DOHH2 (cell line): ENCODE results near the gene AZIN2.

ENCODE experiments used
- H3F3A ChIP-seq: fragments of 200-600 bp; sonication (generic), shearing (Covaris generic); 2 replicates; pipeline ENCODE4 v1.6.0; 2016; ENCODE audit warnings: antibody characterized with exemption, mild to moderate bottlenecking; ENCODE audit not compliant: control insufficient read depth, insufficient read depth
- H3K27ac ChIP-seq: fragments of 200-600 bp; sonication (generic); 2 replicates; pipeline ENCODE4 v1.5.1; 2014; ENCODE audit warnings: low read depth, mild to moderate bottlenecking, low read length, moderate library complexity
- H3K27me3 ChIP-seq: fragments of 200-600 bp; sonication (generic); 2 replicates; pipeline ENCODE4 v1.6.1; 2014; ENCODE audit warnings: mild to moderate bottlenecking, low read length, mixed read lengths; ENCODE audit not compliant: control insufficient read depth
- H3K36me3 ChIP-seq: fragments of 200-600 bp; sonication (generic); 2 replicates; pipeline ENCODE4 v1.6.1; 2014; ENCODE audit warnings: mild to moderate bottlenecking, low read length, moderate library complexity, mixed read lengths; ENCODE audit not compliant: control insufficient read depth
- H3K4me1 ChIP-seq: fragments of 200-600 bp; sonication (generic); 2 replicates; pipeline ENCODE4 v1.6.1; 2014; ENCODE audit warnings: mild to moderate bottlenecking, low read length, mixed read lengths; ENCODE audit not compliant: control insufficient read depth
- H3K4me2 ChIP-seq: fragments of 200-600 bp; sonication (generic); 2 replicates; pipeline ENCODE4 v1.6.0; 2014; ENCODE audit warnings: mild to moderate bottlenecking, low read length, moderate library complexity
- H3K4me3 ChIP-seq: fragments of 200-600 bp; sonication (generic); 2 replicates; pipeline ENCODE4 v1.5.1; 2014; ENCODE audit warnings: mild to moderate bottlenecking, low read length, mixed read lengths
- H3K79me2 ChIP-seq: fragments of 200-600 bp; sonication (generic); 2 replicates; pipeline ENCODE4 v1.6.1; 2014; ENCODE audit warnings: mild to moderate bottlenecking, low read length, mixed read lengths; ENCODE audit not compliant: control insufficient read depth
- H3K9me2 ChIP-seq: fragments of 200-600 bp; sonication (generic); replicated peaks from 2 replicates; pipeline ENCODE4 v1.6.1; 2014; ENCODE audit warnings: mild to moderate bottlenecking, low read length, mixed read lengths; ENCODE audit not compliant: control insufficient read depth
- H3K9me3 ChIP-seq: fragments of 200-600 bp; sonication (generic); 2 replicates; pipeline ENCODE4 v1.6.1; 2014; ENCODE audit warnings: antibody characterized with exemption, low read length, mixed read lengths; ENCODE audit not compliant: control insufficient read depth, insufficient read depth
- H4K20me1 ChIP-seq: fragments of 200-600 bp; sonication (generic); 2 replicates; pipeline ENCODE4 v1.6.0; 2014; ENCODE audit warnings: low read depth, mild to moderate bottlenecking, antibody characterized with exemption, low read length, moderate library complexity; ENCODE audit not compliant: control insufficient read depth, insufficient read depth
- EZH2phosphoT487 ChIP-seq: fragments of 200-600 bp; sonication (generic); IDR thresholded peaks from 2 replicates; pipeline ENCODE4 v1.6.1; 2017; ENCODE audit warnings: borderline replicate concordance, mild to moderate bottlenecking, antibody characterized with exemption, low read length, moderate library complexity, mixed read lengths
- TF ChIP-seq, protein P1 (sequence below): fragments of 200-600 bp; sonication (generic); IDR thresholded peaks from one replicate; pipeline ENCODE4 v1.5.1; 2014; ENCODE audit warnings: antibody characterized with exemption, mild to moderate bottlenecking, low read depth, low read length; ENCODE audit not compliant: poor library complexity, severe bottlenecking

AZIN2 gene

DNA sequence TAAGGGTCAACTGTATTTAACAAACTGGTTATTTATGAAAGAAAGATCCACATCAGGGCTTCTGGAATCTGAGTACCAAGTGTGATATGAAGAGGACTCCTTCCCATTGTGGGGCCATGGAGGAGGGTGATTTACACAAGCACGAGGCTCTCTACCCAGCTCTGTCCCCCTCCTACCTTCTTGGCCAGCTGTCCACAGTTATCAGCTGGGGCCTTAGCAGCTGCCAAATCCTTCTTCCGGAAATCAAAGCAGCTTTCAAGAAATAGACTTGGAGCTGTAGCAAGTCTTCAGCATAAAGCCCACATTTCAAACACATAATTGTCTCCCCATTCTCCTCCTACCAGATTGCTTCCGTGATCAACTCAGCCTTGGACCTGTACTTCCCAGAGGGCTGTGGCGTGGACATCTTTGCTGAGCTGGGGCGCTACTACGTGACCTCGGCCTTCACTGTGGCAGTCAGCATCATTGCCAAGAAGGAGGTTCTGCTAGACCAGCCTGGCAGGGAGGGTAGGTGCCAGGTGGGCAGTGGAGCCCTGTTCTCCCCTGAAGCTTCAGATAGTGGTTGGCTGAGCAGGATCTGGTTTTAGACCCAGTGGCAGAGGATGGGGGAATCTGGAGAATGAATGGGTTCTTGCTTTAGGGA, 15.5 kb downstream of the AZIN2 start:
- no peaks in the 10 kb centered on the region for H3F3A ChIP-seq
- no peaks in the 10 kb centered on the region for H3K79me2 ChIP-seq
- H3K27ac ChIP-seq = no peak overlapping the region
- no peaks in the 10 kb centered on the region for H3K9me2 ChIP-seq
- H4K20me1 ChIP-seq = no peaks in the 10 kb centered on the region
- H3K4me1 ChIP-seq = peaks cover 8% of the 10 kb centered on the region
- H3K27me3 ChIP-seq = no peaks in the 10 kb centered on the region
- H3K36me3 ChIP-seq = no peaks in the 10 kb centered on the region
- H3K4me2 ChIP-seq = no peak overlapping the region
- no peak overlapping the region for H3K4me3 ChIP-seq
- no peaks in the 10 kb centered on the region for H3K9me3 ChIP-seq
- TF ChIP-seq, protein P1, sequence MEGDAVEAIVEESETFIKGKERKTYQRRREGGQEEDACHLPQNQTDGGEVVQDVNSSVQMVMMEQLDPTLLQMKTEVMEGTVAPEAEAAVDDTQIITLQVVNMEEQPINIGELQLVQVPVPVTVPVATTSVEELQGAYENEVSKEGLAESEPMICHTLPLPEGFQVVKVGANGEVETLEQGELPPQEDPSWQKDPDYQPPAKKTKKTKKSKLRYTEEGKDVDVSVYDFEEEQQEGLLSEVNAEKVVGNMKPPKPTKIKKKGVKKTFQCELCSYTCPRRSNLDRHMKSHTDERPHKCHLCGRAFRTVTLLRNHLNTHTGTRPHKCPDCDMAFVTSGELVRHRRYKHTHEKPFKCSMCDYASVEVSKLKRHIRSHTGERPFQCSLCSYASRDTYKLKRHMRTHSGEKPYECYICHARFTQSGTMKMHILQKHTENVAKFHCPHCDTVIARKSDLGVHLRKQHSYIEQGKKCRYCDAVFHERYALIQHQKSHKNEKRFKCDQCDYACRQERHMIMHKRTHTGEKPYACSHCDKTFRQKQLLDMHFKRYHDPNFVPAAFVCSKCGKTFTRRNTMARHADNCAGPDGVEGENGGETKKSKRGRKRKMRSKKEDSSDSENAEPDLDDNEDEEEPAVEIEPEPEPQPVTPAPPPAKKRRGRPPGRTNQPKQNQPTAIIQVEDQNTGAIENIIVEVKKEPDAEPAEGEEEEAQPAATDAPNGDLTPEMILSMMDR = no peak
- TF ChIP-seq EZH2phosphoT487 = no peak

GRCh38 chr1:33097137-33097611, 16.2 kb downstream of the AZIN2 start:
- H3K9me2 ChIP-seq = no peaks in the 10 kb centered on the region
- H3K4me3 ChIP-seq = no peak overlapping the region
- no peak overlapping the region for H3K4me2 ChIP-seq
- H3F3A ChIP-seq = no peaks in the 10 kb centered on the region
- H3K36me3 ChIP-seq = no peaks in the 10 kb centered on the region
- no peak overlapping the region for H3K27ac ChIP-seq
- TF ChIP-seq EZH2phosphoT487 = no peak
- TF ChIP-seq, protein P1 = no peak
- H3K79me2 ChIP-seq = no peaks in the 10 kb centered on the region
- H4K20me1 ChIP-seq = no peaks in the 10 kb centered on the region
- H3K4me1 ChIP-seq = peaks cover 8% of the 10 kb centered on the region
- H3K9me3 ChIP-seq = no peaks in the 10 kb centered on the region
- H3K27me3 ChIP-seq = peaks cover under 1% of the 10 kb centered on the region; the same call in 1 of the 2 replicates

DNA sequence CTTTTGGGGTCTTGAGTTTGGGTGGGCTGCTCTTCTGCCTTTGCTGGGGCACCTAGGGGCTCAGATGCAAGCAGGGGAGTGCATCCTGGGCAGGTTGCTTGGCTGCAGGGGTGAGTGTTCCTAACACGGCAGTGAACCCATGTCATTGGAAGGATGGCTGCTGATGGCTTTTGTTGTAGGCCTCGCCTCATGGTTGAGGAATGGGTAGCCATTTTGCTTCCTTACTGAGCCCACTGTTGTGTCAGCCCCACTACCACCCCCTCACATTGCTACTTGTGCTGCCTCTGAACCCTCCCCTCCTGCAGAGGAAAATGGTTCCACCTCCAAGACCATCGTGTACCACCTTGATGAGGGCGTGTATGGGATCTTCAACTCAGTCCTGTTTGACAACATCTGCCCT, 16.8 kb downstream of the AZIN2 start:
- no peak overlapping the region for H3K4me2 ChIP-seq
- H3K36me3 ChIP-seq = no peaks in the 10 kb centered on the region
- H3K4me1 ChIP-seq = peaks cover 8% of the 10 kb centered on the region
- H3K9me2 ChIP-seq = no peaks in the 10 kb centered on the region
- no peak overlapping the region for H3K4me3 ChIP-seq
- no peaks in the 10 kb centered on the region for H3K79me2 ChIP-seq
- TF ChIP-seq, protein P1 = no peak
- TF ChIP-seq EZH2phosphoT487 = no peak
- peaks cover 4% of the 10 kb centered on the region for H3K27me3 ChIP-seq
- H3K9me3 ChIP-seq = no peaks in the 10 kb centered on the region
- H3K27ac ChIP-seq = no peak overlapping the region
- no peaks in the 10 kb centered on the region for H4K20me1 ChIP-seq
- no peaks in the 10 kb centered on the region for H3F3A ChIP-seq
